SK-N-SH (cell line): ENCODE measurements around the gene S1PR3. TPM values are rescaled to one million over a fixed set of nuclear protein-coding genes. Genes with fewer than 3 reads are reported as not detected.
A peak's percentile ranks its signal among the peaks of the same experiment; 100 is the strongest.

ENCODE experiments used
- CTCF ChIA-PET: fragments of 300-600, 350-600 bp; formaldehyde crosslinking; extraction: SDS; loops from one replicate; lab custom pipeline; 2021; lab: Yijun Ruan, JAX
- POLR2A ChIA-PET: fragments of 350-600 bp; sonication (Branson Sonifier 250); formaldehyde crosslinking; extraction: SDS; loops from one replicate; lab custom pipeline; 2020; ENCODE audit warnings: antibody characterized with exemption, inconsistent platforms; lab: Yijun Ruan, JAX
- DNase-seq: peaks from one replicate; pipeline ENCODE4 v3.0.0; 2012
- H2AFZ ChIP-seq: fragments of 200-600 bp; sonication (generic); 2 replicates; pipeline ENCODE4 v1.8.1; 2016; ENCODE audit warnings: antibody characterized with exemption, mild to moderate bottlenecking, low read depth
- H3F3A ChIP-seq: fragments of 200-600 bp; sonication (generic); replicated peaks from 2 replicates; pipeline ENCODE3; 2016; ENCODE audit warnings: antibody characterized with exemption, mild to moderate bottlenecking; ENCODE audit not compliant: insufficient read depth
- H3K27ac ChIP-seq, 2 experiments: fragments of 200-500 bp in 1 of 2; fragments of 200-600 bp in 1 of 2; sonication (Bioruptor generic) in 1 of 2; sonication (generic), shearing (Covaris generic) in 1 of 2; 2 replicates each; pipeline versions ENCODE4 v1.5.1 to v1.6.1; 2014 to 2016; ENCODE audit warnings: low read depth in 2 of 2, inconsistent platforms in 1 of 2, low read length in 1 of 2, mild to moderate bottlenecking in 1 of 2, mixed read lengths in 1 of 2
- H3K27me3 ChIP-seq: fragments of 200-600 bp; sonication (generic), shearing (Covaris generic); 2 replicates; pipeline ENCODE4 v1.6.1; 2016; ENCODE audit warnings: mixed run types; ENCODE audit not compliant: insufficient read depth
- H3K36me3 ChIP-seq, 2 experiments: fragments of 200-500 bp in 1 of 2; fragments of 200-600 bp in 1 of 2; sonication (Bioruptor generic) in 1 of 2; sonication (generic) in 1 of 2; replicated peaks in 1 of 2; 2 replicates each; pipeline versions ENCODE3 to v1.5.1; 2014 to 2016; ENCODE audit warnings: low read length in 1 of 2, mild to moderate bottlenecking in 1 of 2; ENCODE audit not compliant: insufficient read depth in 2 of 2, control insufficient read depth in 1 of 2
- H3K4me1 ChIP-seq, 2 experiments: fragments of 200-500 bp in 1 of 2; fragments of 200-600 bp in 1 of 2; sonication (Bioruptor generic) in 1 of 2; sonication (generic), shearing (Covaris generic) in 1 of 2; 2 replicates each; pipeline versions ENCODE4 v1.5.1 to v1.6.1; 2014 to 2016; ENCODE audit warnings: low read depth in 1 of 2, low read length in 1 of 2, mixed run types in 1 of 2; ENCODE audit not compliant: insufficient read depth in 2 of 2, control insufficient read depth in 1 of 2
- H3K4me2 ChIP-seq: fragments of 200-600 bp; sonication (generic), shearing (Covaris generic); 2 replicates; pipeline ENCODE4 v1.6.1; 2017; ENCODE audit warnings: mixed run types
- H3K4me3 ChIP-seq, 2 experiments: fragments of 200-500 bp in 1 of 2; fragments of 200-600 bp in 1 of 2; sonication (Bioruptor generic) in 1 of 2; sonication (generic), shearing (Covaris generic) in 1 of 2; 2 replicates each; pipeline versions ENCODE4 v1.5.1 to v1.8.1; 2014 to 2016; ENCODE audit warnings: low read depth in 2 of 2, inconsistent platforms in 1 of 2, low read length in 1 of 2, mild to moderate bottlenecking in 1 of 2, mixed read lengths in 1 of 2, moderate library complexity in 1 of 2
- H3K79me2 ChIP-seq: fragments of 200-600 bp; sonication (generic); 2 replicates; pipeline ENCODE4 v1.8.1; 2017; ENCODE audit warnings: mild to moderate bottlenecking; ENCODE audit not compliant: insufficient read depth
- H3K9ac ChIP-seq: fragments of 200-600 bp; sonication (generic); 2 replicates; pipeline ENCODE4 v1.6.1; 2017; ENCODE audit warnings: mixed run types
- H3K9me2 ChIP-seq: fragments of 200-600 bp; sonication (generic); 2 replicates; pipeline ENCODE4 v1.6.1; 2017; ENCODE audit warnings: mixed run types
- H3K9me3 ChIP-seq: fragments of 200-600 bp; sonication (generic); 2 replicates; pipeline ENCODE4 v1.6.1; 2017; ENCODE audit warnings: mixed run types, mild to moderate bottlenecking, moderate library complexity
- H4K20me1 ChIP-seq: fragments of 200-600 bp; sonication (generic); 2 replicates; pipeline ENCODE4 v1.6.1; 2017; ENCODE audit warnings: mild to moderate bottlenecking, mixed run types; ENCODE audit not compliant: insufficient read depth
- EP300 ChIP-seq, 2 experiments: IDR thresholded peaks; 2 replicates each; pipeline versions ENCODE4 v1.4.0 to v1.6.1; 2012; ENCODE audit warnings: borderline replicate concordance in 1 of 2, low read depth in 1 of 2, low read length in 1 of 2
- MXI1 ChIP-seq: IDR thresholded peaks from 2 replicates; pipeline ENCODE4 v1.6.1; 2012; ENCODE audit warnings: mild to moderate bottlenecking, low read depth, low read length, improper control_type of control experiment
- NFIC ChIP-seq: IDR thresholded peaks from 2 replicates; pipeline ENCODE4 v1.4.0; 2012; ENCODE audit warnings: borderline replicate concordance
- POLR2AphosphoS5 ChIP-seq: IDR thresholded peaks from 2 replicates; pipeline ENCODE4 v1.6.1; 2012; ENCODE audit warnings: low read depth, low read length
- RAD21 ChIP-seq: IDR thresholded peaks from 2 replicates; pipeline ENCODE4 v1.6.1; 2012; ENCODE audit warnings: mild to moderate bottlenecking, low read length
- REST ChIP-seq: IDR thresholded peaks from 2 replicates; pipeline ENCODE4 v1.6.1; 2012; ENCODE audit warnings: mild to moderate bottlenecking, low read depth, low read length, moderate library complexity
- WGBS: methylation state at CpG from one replicate; pipeline ENCODE4 v1.1.6; 2017; ENCODE audit warnings: low lambda C conversion rate; 5-methylcytosine and 5-hydroxymethylcytosine counted together
- polyA plus RNA-seq, 3 experiments: library from polyadenylated mRNA; depleted of rRNA; stranded (reverse); fragments of >200 nt; gene quantifications; 2 replicates each; pipeline ENCODE4 v1.2.3, GENCODE V29; 2012

The S1PR3 gene
- polyA plus RNA-seq, 1 of the 3 experiments (the other 2 are of a cell fraction), result 2.5 TPM

- no peak for TF ChIP-seq REST
Observed at GRCh38 chr9:88996921-88997235, 5.6 kb downstream of the S1PR3 start (continued).

GRCh38 chr9:88997646-88998045 lies 6.4 kb downstream of the S1PR3 start:
- no peak overlapping the region for H3K4me2 ChIP-seq
- H4K20me1 ChIP-seq, result no peaks in the 10 kb centered on the region
- no peaks in the 10 kb centered on the region for H3K27me3 ChIP-seq
- peaks cover 0 to 7% of the 10 kb centered on the region in 2 experiments for H3K36me3 ChIP-seq
- peak overlapping the region in 1 of 2 experiments; percentile 36; a peak in 1 of 4 replicates for H3K27ac ChIP-seq
- H3K9ac ChIP-seq, result no peak overlapping the region
- ChIA-PET CTCF (interaction anchor here (1.0 to 3.3 kb wide), 3 partner anchors 229 to 404 kb away, joined by 3 to 14 read pairs (median 4); no protein-coding TSS in a partner anchor), POLR2A (no interaction called here)
- TF ChIP-seq MXI1 (peak; percentile 26; the same call in 1 of the 2 replicates), POLR2AphosphoS5 (no peak), EP300 (IDR thresholded peaks at IDR 0.05; ENCODE audit: borderline replicate concordance in 1 of 2, low read depth in 1 of 2, low read length in 1 of 2) (0 out of 4 replicates have a peak, but pooled peaks of 1 of the 2 experiments have one; percentile 5)
- no peak overlapping the region for H3K4me3 ChIP-seq
- peak; percentile 71 for DNase-seq
- H3K4me1 ChIP-seq, result peaks cover 41 to 73% of the 10 kb centered on the region in 2 experiments
- no peak overlapping the region for H2AFZ ChIP-seq
- H3K79me2 ChIP-seq, result peaks cover 7% of the 10 kb centered on the region
- H3K9me3 ChIP-seq, result no peaks in the 10 kb centered on the region
- no peaks in the 10 kb centered on the region for H3K9me2 ChIP-seq
- WGBS, result 93% methylated on average over 2 of the region's 8 CpGs
- peaks cover 3% of the 10 kb centered on the region for H3F3A ChIP-seq

- no peaks in the 10 kb centered on the region for H4K20me1 ChIP-seq
- H3K27ac ChIP-seq, result 0 out of 4 replicates have a peak overlapping the region, but pooled peaks have one; percentile 1 to 13
- ChIA-PET POLR2A (no interaction called here), CTCF (interaction anchor here (1.2 to 3.3 kb wide), 2 partner anchors 405 to 419 kb away, joined by 4 to 14 read pairs; no protein-coding TSS in a partner anchor)
- no peak overlapping the region for H3K4me2 ChIP-seq
- WGBS, result 22% methylated on average over 2 of the region's 2 CpGs
- H3K4me1 ChIP-seq, result peaks cover 35 to 69% of the 10 kb centered on the region in 2 experiments
- no peaks in the 10 kb centered on the region for H3K27me3 ChIP-seq
- no peak overlapping the region for H2AFZ ChIP-seq
- DNase-seq, result no peak
- H3K79me2 ChIP-seq, result peaks cover 3% of the 10 kb centered on the region; the same call in 1 of the 2 replicates
- H3F3A ChIP-seq, result peaks cover 3% of the 10 kb centered on the region
- no peak overlapping the region for H3K4me3 ChIP-seq
- peaks cover 3 to 15% of the 10 kb centered on the region in 2 experiments for H3K36me3 ChIP-seq
- no peaks in the 10 kb centered on the region for H3K9me2 ChIP-seq
- no peak overlapping the region for H3K9ac ChIP-seq
- TF ChIP-seq RAD21, result no peak
- peak; percentile 43; the same call in 1 of the 2 replicates for TF ChIP-seq NFIC
- TF ChIP-seq, all 33 proteins: peak for 1
- no peaks in the 10 kb centered on the region for H3K9me3 ChIP-seq
Observed at GRCh38 chr9:88998503-88998902, 7.2 kb downstream of the S1PR3 start.
